ENCODE data around the gene SVOPL.

The SVOPL gene

DNA sequence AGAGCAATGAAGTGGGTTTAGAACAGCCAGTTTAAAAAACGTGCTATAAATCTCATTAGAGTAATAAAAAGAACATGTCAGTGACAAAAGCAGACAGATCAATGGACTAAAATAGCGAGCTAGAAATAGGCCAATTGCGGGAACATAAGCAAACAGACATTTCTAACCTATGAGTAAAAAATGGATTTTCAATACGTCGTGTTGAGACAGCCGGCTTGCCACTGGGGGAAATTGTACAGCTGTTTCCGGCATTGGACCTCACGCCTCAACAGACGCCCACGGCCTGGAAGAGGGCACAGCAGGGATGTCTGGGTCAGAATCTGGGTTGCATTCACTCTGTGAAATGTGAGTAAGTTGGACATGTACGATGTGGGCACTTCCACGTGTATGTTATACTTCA, 92.9 kb downstream of the SVOPL start:
- TF ChIP-seq EZH2 (IDR thresholded peaks at IDR 0.05; ENCODE audit: borderline replicate concordance, low read depth, low read length, severe bottlenecking) (no peak), CTCF (IDR thresholded peaks at IDR 0.05; ENCODE audit: borderline replicate concordance, extremely low read depth, low read length, poor library complexity, severe bottlenecking) (no peak)
- H2AFZ ChIP-seq (ENCODE audit: low read depth, low read length), result no peak overlapping the region
- no peaks in the 10 kb centered on the region for H3K4me1 ChIP-seq (ENCODE audit: insufficient read depth, low read length)
- H3K27ac ChIP-seq (ENCODE audit: low read length), result no peak overlapping the region
- H3K9me3 ChIP-seq (ENCODE audit: insufficient read depth, low read length, severe bottlenecking), result peaks cover 7% of the 10 kb centered on the region
- no peaks in the 10 kb centered on the region for H3K36me3 ChIP-seq (ENCODE audit: insufficient read depth, low read length)
- no peak overlapping the region for H3K4me2 ChIP-seq (ENCODE audit: insufficient read depth, low read length)
- DNase-seq, result no peak
- no peaks in the 10 kb centered on the region for H4K20me1 ChIP-seq (ENCODE audit: insufficient read depth, low read length)
- no peak overlapping the region for H3K9ac ChIP-seq (ENCODE audit: low read depth, low read length)
- no peaks in the 10 kb centered on the region for H3K27me3 ChIP-seq (ENCODE audit: insufficient read depth, low read length, poor library complexity)
- ATAC-seq (ENCODE audit: insufficient read depth, low read depth), result no peak
- no peaks in the 10 kb centered on the region for H3K79me2 ChIP-seq (ENCODE audit: insufficient read depth, low read length)
- no peak overlapping the region for H3K4me3 ChIP-seq (ENCODE audit: low read depth in 1 of 2, low read length in 2 of 2)

- Histone ChIP-seq H4K20me1 (ENCODE audit: insufficient read depth, low read length) (no peaks in the 10 kb centered on the region), H3K79me2 (ENCODE audit: insufficient read depth, low read length) (no peaks in the 10 kb centered on the region), H3K9me3 (ENCODE audit: insufficient read depth, low read length, severe bottlenecking) (peaks cover 7% of the 10 kb centered on the region), H3K4me2 (ENCODE audit: insufficient read depth, low read length) (no peak overlapping the region), H3K27ac (ENCODE audit: low read length) (no peak overlapping the region), H3K27me3 (ENCODE audit: insufficient read depth, low read length, poor library complexity) (no peaks in the 10 kb centered on the region), H3K4me1 (ENCODE audit: insufficient read depth, low read length) (no peaks in the 10 kb centered on the region), H3K36me3 (ENCODE audit: insufficient read depth, low read length) (no peaks in the 10 kb centered on the region), H2AFZ (ENCODE audit: low read depth, low read length) (no peak overlapping the region), H3K9ac (ENCODE audit: low read depth, low read length) (no peak overlapping the region), H3K4me3 (ENCODE audit: low read depth in 1 of 2, low read length in 2 of 2) (no peak overlapping the region)
- ATAC-seq (ENCODE audit: insufficient read depth, low read depth) (no peak), DNase-seq (no peak)
- TF ChIP-seq CTCF (IDR thresholded peaks at IDR 0.05; ENCODE audit: borderline replicate concordance, extremely low read depth, low read length, poor library complexity, severe bottlenecking), result no peak
- TF ChIP-seq EZH2 (IDR thresholded peaks at IDR 0.05; ENCODE audit: borderline replicate concordance, low read depth, low read length, severe bottlenecking), result no peak
These were observed 93.7 kb downstream of the SVOPL start for GRCh38 chr7:138607216-138608126.

- H3K9me3 ChIP-seq (ENCODE audit: insufficient read depth, low read length, severe bottlenecking), result peaks cover 7% of the 10 kb centered on the region
- no peaks in the 10 kb centered on the region for H3K79me2 ChIP-seq (ENCODE audit: insufficient read depth, low read length)
- no peak overlapping the region for H3K4me3 ChIP-seq (ENCODE audit: low read depth in 1 of 2, low read length in 2 of 2)
- H3K4me1 ChIP-seq (ENCODE audit: insufficient read depth, low read length), result no peaks in the 10 kb centered on the region
- TF ChIP-seq CTCF (IDR thresholded peaks at IDR 0.05; ENCODE audit: borderline replicate concordance, extremely low read depth, low read length, poor library complexity, severe bottlenecking), result no peak
- no peak overlapping the region for H3K27ac ChIP-seq (ENCODE audit: low read length)
- ATAC-seq (ENCODE audit: insufficient read depth, low read depth) (no peak), DNase-seq (no peak)
- H4K20me1 ChIP-seq (ENCODE audit: insufficient read depth, low read length), result no peaks in the 10 kb centered on the region
- H2AFZ ChIP-seq (ENCODE audit: low read depth, low read length), result no peak overlapping the region
- no peak overlapping the region for H3K4me2 ChIP-seq (ENCODE audit: insufficient read depth, low read length)
- no peaks in the 10 kb centered on the region for H3K27me3 ChIP-seq (ENCODE audit: insufficient read depth, low read length, poor library complexity)
- H3K36me3 ChIP-seq (ENCODE audit: insufficient read depth, low read length), result no peaks in the 10 kb centered on the region
- H3K9ac ChIP-seq (ENCODE audit: low read depth, low read length), result no peak overlapping the region
These were observed 94.9 kb downstream of the SVOPL start for GRCh38 chr7:138606236-138606635.
